HEK293T (cell line): Measurements from ENCODE around the gene EVA1B.

Experiments used
- BHLHE40 ChIP-seq: fragments of 450-650 bp; IDR thresholded peaks from 2 replicates; pipeline ENCODE4 v1.6.1; 2016; ENCODE audit warnings: mild to moderate bottlenecking, moderate library complexity, borderline replicate concordance
- ELF4 ChIP-seq: fragments of 450-650 bp; IDR thresholded peaks from 2 replicates; pipeline ENCODE4 v1.6.1; 2017; ENCODE audit warnings: antibody characterized with exemption
- HDGF ChIP-seq: fragments of 450-650 bp; IDR thresholded peaks from 2 replicates; pipeline ENCODE4 v1.6.1; 2017; ENCODE audit warnings: antibody characterized with exemption, borderline replicate concordance
- LEF1 ChIP-seq: fragments of 450-650 bp; IDR thresholded peaks from 2 replicates; pipeline ENCODE4 v1.6.1; 2017; ENCODE audit warnings: mild to moderate bottlenecking, borderline replicate concordance
- NFRKB ChIP-seq: fragments of 450-650 bp; IDR thresholded peaks from 2 replicates; pipeline ENCODE4 v1.6.1; 2016; ENCODE audit warnings: mild to moderate bottlenecking, moderate library complexity
- SUZ12 ChIP-seq: fragments of 450-650 bp; IDR thresholded peaks from 2 replicates; pipeline ENCODE4 v1.6.1; 2016; ENCODE audit warnings: mild to moderate bottlenecking

- TF ChIP-seq ELF4 (no peak), SUZ12 (no peak), NFRKB (no peak), HDGF (no peak), LEF1 (no peak), BHLHE40 (no peak)
These were observed 20.2 kb downstream of the EVA1B start for GRCh38 chr1:36303244-36303643.
